HG03064 (cell line): ENCODE results near the gene TMEM140.

Source experiments
- ATAC-seq: cut with Tn5 transposase; IDR thresholded peaks from one replicate; pipeline ENCODE4 v1.9.1; 2021; ENCODE audit warnings: low read depth; ENCODE audit not compliant: unreplicated experiment

The TMEM140 gene

DNA sequence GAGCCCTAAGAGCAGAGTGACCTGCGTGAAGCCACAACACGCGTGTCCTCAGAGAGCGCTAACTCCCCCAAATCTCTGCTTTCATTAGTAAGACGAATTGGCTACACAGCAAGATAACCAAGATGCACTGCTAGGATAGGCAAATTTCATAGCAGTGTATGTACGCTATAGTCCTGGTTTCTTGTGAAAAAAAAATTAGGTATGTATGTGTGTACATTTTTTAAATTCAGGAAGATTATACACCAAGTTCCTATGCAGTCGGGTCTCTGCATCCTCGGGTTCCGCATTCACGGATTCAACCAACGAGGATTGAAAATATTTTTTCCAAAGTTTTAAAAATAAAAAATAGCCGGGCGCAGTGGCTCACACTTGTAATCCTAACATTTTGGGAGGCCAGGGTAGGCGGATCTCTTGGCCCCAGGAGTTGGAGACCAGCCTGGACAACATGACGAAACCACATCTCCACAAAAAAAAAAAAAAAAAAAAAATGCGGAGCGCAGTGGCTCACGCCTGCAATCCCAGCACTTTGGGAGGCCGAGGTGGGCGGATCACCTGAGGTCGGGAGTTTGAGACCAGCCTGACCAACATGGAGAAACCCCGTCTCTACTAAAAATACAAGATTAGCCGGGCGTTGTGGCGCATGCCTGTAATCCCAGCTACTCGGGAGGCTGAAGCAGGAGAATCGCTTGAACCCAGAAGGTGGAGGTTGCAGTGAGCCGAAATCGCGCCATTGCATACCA is 64.2 kb downstream of the TMEM140 start:
- peak; percentile 24 for ATAC-seq

DNA sequence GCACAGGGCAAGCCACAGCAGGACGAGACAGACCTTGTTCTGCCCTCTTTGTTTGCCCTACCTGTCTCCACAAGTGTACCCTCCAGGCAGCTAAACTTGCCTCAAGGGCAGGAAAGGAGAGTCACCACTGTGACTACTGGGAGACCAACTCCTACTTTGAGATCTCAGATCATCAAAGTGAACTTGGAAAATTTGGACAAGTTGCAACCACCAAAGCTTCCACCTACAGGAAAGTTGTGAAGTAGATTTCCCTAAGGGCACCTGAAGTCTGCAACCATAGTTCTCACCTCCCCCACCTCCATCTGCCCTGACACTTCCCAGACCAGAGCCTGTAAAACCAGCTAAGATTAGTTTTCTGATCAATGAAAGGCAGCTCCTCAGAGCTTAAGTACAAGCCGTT is 66.0 kb downstream of the TMEM140 start:
- ATAC-seq = no peak

DNA sequence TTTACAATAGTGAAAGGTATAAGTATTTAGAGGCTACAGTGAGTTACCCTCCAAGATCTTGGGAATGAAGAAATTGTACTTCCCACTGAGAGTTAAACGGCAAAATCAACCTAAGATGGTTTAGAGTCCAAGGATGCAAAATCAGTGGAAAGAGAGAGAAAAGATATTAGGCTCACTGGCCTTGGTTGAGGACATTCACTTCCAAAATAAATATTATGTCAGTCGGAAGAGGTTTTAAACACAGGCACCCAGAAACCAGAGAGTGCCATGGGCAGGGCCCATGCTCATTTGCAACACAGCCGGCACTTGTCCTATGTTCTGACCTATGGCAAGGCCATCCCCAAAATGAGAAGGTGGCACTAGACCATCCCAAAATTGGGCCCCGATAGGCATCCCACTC is 67.3 kb downstream of the TMEM140 start:
- ATAC-seq = no peak

DNA sequence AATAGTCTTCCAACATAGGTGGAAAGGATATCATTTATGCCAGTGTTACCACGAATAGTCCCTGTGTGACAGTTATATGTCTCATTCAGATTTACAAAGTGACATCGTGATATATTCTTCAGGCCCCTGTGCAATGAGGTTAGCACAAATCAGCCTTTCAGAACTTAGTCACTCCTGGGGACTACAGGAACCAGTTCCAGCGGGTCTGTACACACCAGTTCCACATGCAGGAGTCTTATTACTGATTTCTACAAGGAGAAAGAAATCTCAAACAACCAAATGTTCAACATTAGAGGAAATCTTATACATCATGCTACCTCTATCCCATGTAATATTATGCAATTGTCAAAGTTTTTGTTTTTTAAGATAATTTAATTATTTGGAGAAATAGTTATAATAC is 67.8 kb downstream of the TMEM140 start:
- ATAC-seq = no peak
